Activated CD4-positive, alpha-beta T cell treated with anti-CD3 and anti-CD28 coated beads, Interleukin-2, amount 50 U/mL, for 1 hour (primary cell): ENCODE results near the gene PIGN.

Experiments used
- DNase-seq: peaks from one replicate; pipeline ENCODE4 v3.0.0-alpha.2; 2020

The PIGN gene

DNA sequence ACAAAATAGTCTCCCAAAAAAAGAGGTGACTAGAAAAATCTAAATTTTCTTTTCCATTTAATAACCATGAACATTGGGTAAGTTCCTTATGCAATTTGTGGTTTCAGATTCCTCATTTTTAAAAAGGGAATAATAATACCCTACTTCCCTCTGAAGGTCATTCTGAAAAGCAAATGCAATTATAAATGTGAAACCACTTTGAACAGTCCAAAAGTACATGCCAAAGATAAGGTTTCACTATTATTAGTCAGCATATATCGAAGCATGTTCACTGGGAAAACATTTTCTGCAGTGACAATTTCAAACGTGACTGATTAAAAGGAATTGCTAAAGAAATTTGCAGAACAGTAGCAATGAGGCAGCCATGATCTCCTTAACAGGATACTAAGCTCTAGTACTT is 193.9 kb downstream of the PIGN start:
- no peak for DNase-seq

DNA sequence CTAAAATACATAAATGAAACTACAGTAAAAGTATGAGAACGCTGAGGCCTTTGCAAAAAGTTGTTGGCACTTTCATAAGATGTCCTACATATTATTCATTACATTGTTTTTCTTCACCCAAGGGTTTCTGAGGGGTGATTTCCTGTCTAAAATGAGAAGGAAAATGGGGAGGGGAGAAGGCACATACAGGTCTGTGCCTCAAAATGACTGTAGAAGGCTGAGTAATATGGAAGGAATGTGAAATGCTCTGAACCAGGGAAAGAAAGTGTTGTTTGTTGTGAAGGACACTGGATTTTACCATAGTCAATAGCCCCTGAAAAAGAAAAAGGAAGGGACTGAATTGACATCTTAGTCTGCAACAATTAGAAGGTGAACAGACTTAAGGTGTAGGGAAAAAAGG is 194.6 kb downstream of the PIGN start:
- no peak for DNase-seq

GRCh38 chr18:61991836-61992235 is 195.0 kb downstream of the PIGN start:
- no peak for DNase-seq

DNA sequence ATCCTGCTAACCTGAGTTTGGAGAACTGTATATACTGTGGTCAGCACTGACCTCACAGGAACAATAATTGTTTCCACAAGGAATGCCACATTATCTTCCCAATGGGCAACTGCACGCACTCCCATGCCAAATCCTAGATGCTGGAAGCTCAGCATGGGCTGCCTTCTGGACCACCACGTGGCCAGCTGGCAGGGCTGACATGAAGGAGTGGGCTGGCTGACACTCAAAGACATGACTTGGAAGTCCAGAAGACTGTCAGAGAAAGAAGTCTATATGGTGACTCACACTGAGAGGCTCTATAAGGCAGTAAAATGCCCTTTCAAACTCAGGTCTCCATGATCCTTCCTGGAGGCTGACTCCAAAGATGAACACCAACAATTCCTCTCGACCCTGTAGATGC is 195.7 kb downstream of the PIGN start:
- no peak for DNase-seq
